ENCODE measurements around the gene RINT1. TPM values are rescaled to one million over a fixed set of nuclear protein-coding genes. Genes with fewer than 3 reads are reported as not detected.
A peak's percentile ranks its signal among the peaks of the same experiment; 100 is the strongest.
"Not testable (repeated sequence)": the region's sequence is repeated elsewhere in the genome, so short reads cannot be mapped to it uniquely, and the experiment has no call there.

Gene RINT1
- total RNA-seq, 1 experiment from 2014 or later = 9.2 TPM

DNA sequence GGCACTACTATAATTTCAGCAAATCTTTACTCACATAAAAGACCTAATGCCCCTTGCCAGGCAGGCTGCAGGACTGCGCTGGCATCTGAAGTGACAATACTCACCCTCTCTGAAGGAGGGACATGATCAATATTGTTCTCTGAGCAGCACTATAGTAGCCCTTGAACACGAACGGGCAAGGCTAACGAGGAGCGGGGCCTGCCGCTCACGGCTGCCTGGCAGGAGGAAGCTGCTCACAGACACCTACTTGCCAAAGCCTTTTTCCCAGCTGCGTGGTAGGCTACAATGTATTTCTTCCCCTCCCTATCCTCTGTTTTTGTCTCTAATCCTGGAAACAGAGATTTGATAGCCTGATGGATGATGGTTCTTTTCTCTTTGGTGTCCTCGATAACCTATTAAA is 29.8 kb upstream of the RINT1 start:
- no peaks in the 10 kb centered on the region for H3K4me1 ChIP-seq (ENCODE audit: low read length)
- H2AFZ ChIP-seq (ENCODE audit: low read length) = no peak overlapping the region
- no peaks in the 10 kb centered on the region for H3K9me2 ChIP-seq (replicated peaks; ENCODE audit: insufficient read depth, low read length)
- no peak overlapping the region for H3K9ac ChIP-seq (ENCODE audit: low read length)
- H3K9me3 ChIP-seq (ENCODE audit: low read length) = no peaks in the 10 kb centered on the region
- no peak overlapping the region for H3K4me3 ChIP-seq (ENCODE audit: low read length)
- no peaks in the 10 kb centered on the region for H4K20me1 ChIP-seq (ENCODE audit: insufficient read depth, low read depth, low read length)
- no peak overlapping the region for H3K27ac ChIP-seq (ENCODE audit: low read length)
- H3K27me3 ChIP-seq (ENCODE audit: low read length) = no peaks in the 10 kb centered on the region
- no peak overlapping the region for H3K4me2 ChIP-seq (ENCODE audit: low read depth, low read length, poor library complexity, severe bottlenecking)
- peaks cover 5% of the 10 kb centered on the region; the same call in 1 of the 2 replicates for H3K79me2 ChIP-seq (ENCODE audit: low read length)
- H3K36me3 ChIP-seq (ENCODE audit: insufficient read depth, low read length) = peaks cover 34% of the 10 kb centered on the region; the same call in 1 of the 2 replicates
- no peak for DNase-seq

DNA sequence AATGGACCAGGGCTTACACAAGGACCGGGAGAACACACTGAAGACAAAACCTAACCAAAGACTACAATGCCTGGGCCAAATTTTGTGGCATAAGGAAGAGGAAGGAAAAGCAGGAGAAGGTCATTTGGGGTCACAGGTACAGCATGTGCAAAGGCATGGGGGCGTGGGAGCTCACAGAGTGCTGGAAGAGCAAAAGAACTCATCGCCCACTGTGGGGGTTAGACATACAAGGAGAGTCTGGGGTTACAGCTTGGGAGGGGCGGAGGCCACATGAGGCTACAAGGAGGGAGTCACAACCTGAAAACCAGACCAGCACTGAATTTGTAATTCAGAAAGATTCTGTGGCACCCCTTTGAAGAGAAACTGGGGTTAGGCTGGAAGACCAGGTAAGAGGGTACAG is 19.6 kb upstream of the RINT1 start:
- no peaks in the 10 kb centered on the region for H3K27me3 ChIP-seq (ENCODE audit: low read length)
- no peak overlapping the region for H3K4me3 ChIP-seq (ENCODE audit: low read length)
- no peaks in the 10 kb centered on the region for H3K4me1 ChIP-seq (ENCODE audit: low read length)
- no peak for DNase-seq
- H3K9me3 ChIP-seq (ENCODE audit: low read length) = no peaks in the 10 kb centered on the region
- peaks cover 79% of the 10 kb centered on the region for H3K79me2 ChIP-seq (ENCODE audit: low read length)
- H4K20me1 ChIP-seq (ENCODE audit: insufficient read depth, low read depth, low read length) = peaks cover 19% of the 10 kb centered on the region
- no peaks in the 10 kb centered on the region for H3K9me2 ChIP-seq (replicated peaks; ENCODE audit: insufficient read depth, low read length)
- peaks cover 14% of the 10 kb centered on the region; the same call in 1 of the 2 replicates for H3K36me3 ChIP-seq (ENCODE audit: insufficient read depth, low read length)
- no peak overlapping the region for H3K27ac ChIP-seq (ENCODE audit: low read length)
- no peak overlapping the region for H3K9ac ChIP-seq (ENCODE audit: low read length)
- H2AFZ ChIP-seq (ENCODE audit: low read length) = no peak overlapping the region
- no peak overlapping the region for H3K4me2 ChIP-seq (ENCODE audit: low read depth, low read length, poor library complexity, severe bottlenecking)

DNA sequence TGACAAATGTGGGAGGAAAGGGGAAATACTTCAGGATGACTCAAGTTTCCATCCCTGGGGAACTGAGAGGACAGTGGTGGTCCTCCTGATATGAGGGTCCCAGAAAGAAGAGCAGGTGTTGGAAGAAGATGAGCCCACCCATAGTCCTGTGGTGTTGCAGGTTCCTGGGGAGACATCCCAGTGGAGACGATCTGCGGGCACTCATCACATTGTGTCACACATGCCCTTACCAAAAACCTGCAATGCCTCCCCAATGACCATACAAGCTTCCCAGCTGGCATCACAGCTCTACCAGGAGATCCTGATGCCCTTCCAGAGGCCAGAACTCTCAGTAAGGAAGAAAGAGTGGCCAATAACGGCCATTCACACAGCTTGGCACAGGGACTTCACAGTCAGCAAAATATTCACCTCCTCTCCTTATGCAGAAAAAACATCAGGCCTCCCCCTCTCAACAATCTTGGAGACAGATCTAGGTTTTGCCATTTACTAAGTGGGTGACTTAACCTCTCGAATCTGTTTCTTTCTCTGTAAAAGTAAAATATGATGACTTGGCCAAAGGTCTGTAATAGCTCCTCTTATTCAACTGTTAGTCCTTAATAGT is 19.0 kb upstream of the RINT1 start:
- no peaks in the 10 kb centered on the region for H3K27me3 ChIP-seq (ENCODE audit: low read length)
- H2AFZ ChIP-seq (ENCODE audit: low read length) = no peak overlapping the region
- no peak overlapping the region for H3K4me3 ChIP-seq (ENCODE audit: low read length)
- peaks cover 12% of the 10 kb centered on the region; the same call in 1 of the 2 replicates for H3K36me3 ChIP-seq (ENCODE audit: insufficient read depth, low read length)
- no peak overlapping the region for H3K27ac ChIP-seq (ENCODE audit: low read length)
- no peak overlapping the region for H3K9ac ChIP-seq (ENCODE audit: low read length)
- H3K4me1 ChIP-seq (ENCODE audit: low read length) = no peaks in the 10 kb centered on the region
- H3K9me2 ChIP-seq (replicated peaks; ENCODE audit: insufficient read depth, low read length) = no peaks in the 10 kb centered on the region
- no peak overlapping the region for H3K4me2 ChIP-seq (ENCODE audit: low read depth, low read length, poor library complexity, severe bottlenecking)
- peaks cover 83% of the 10 kb centered on the region for H3K79me2 ChIP-seq (ENCODE audit: low read length)
- no peaks in the 10 kb centered on the region for H3K9me3 ChIP-seq (ENCODE audit: low read length)
- peaks cover 17% of the 10 kb centered on the region for H4K20me1 ChIP-seq (ENCODE audit: insufficient read depth, low read depth, low read length)
- no peak for DNase-seq

DNA sequence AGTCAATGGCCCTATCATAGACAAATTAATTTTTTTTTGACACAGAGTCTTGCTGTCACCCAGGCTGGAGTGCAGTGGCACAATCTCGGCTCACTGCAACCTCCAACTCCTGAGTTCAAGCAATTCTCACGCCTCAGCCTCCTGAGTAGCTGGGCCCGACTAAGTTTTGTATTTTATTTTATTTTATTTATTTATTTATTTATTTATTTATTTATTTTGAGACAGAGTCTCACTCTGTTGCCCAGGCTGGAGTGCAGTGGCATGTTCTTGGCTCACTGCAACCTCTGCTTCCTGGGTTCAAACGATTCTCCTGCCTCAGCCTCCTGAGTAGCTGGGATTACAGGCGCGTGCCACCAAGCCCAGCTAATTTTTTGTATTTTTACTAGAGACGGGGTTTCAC is 16.4 kb upstream of the RINT1 start:
- not testable (repeated sequence) for H4K20me1 ChIP-seq (ENCODE audit: insufficient read depth, low read depth, low read length); H3K9me3 ChIP-seq (ENCODE audit: low read length); H3K27me3 ChIP-seq (ENCODE audit: low read length); H3K9ac ChIP-seq (ENCODE audit: low read length); DNase-seq; H2AFZ ChIP-seq (ENCODE audit: low read length); H3K27ac ChIP-seq (ENCODE audit: low read length); H3K4me1 ChIP-seq (ENCODE audit: low read length); H3K9me2 ChIP-seq (replicated peaks; ENCODE audit: insufficient read depth, low read length); H3K4me2 ChIP-seq (ENCODE audit: low read depth, low read length, poor library complexity, severe bottlenecking); H3K4me3 ChIP-seq (ENCODE audit: low read length)
- H3K79me2 ChIP-seq (ENCODE audit: low read length) = peaks cover 84% of the 10 kb centered on the region
- peaks cover 15% of the 10 kb centered on the region; the same call in 1 of the 2 replicates for H3K36me3 ChIP-seq (ENCODE audit: insufficient read depth, low read length)

DNA sequence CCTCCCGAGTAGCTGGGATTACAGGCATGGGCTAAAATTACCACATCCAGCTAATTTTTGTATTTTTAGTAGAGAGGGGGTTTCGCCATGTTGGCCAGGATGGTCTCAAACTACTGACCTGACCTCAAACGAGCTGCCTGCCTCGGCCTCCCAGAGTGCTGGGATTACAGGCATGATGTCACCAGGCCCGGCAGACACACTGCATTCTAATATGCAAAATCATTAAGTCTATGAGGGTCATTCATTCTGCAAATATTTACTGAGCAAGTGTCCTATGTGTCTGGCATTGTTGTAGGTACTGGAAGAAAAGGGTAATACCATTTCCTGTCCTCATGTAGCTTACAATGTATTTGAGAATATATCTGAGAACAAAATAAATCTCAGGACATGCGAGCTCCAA is 12.6 kb upstream of the RINT1 start:
- no peaks in the 10 kb centered on the region for H3K9me3 ChIP-seq (ENCODE audit: low read length)
- no peak overlapping the region for H3K4me3 ChIP-seq (ENCODE audit: low read length)
- no peaks in the 10 kb centered on the region for H3K27me3 ChIP-seq (ENCODE audit: low read length)
- H3K27ac ChIP-seq (ENCODE audit: low read length) = no peak overlapping the region
- peaks cover 68% of the 10 kb centered on the region for H3K79me2 ChIP-seq (ENCODE audit: low read length)
- no peak overlapping the region for H3K4me2 ChIP-seq (ENCODE audit: low read depth, low read length, poor library complexity, severe bottlenecking)
- H3K36me3 ChIP-seq (ENCODE audit: insufficient read depth, low read length) = peaks cover 12% of the 10 kb centered on the region; the same call in 1 of the 2 replicates
- no peaks in the 10 kb centered on the region for H4K20me1 ChIP-seq (ENCODE audit: insufficient read depth, low read depth, low read length)
- no peaks in the 10 kb centered on the region for H3K9me2 ChIP-seq (replicated peaks; ENCODE audit: insufficient read depth, low read length)
- peaks cover 16% of the 10 kb centered on the region for H3K4me1 ChIP-seq (ENCODE audit: low read length)
- DNase-seq = no peak
- H3K9ac ChIP-seq (ENCODE audit: low read length) = no peak overlapping the region
- no peak overlapping the region for H2AFZ ChIP-seq (ENCODE audit: low read length)

DNA sequence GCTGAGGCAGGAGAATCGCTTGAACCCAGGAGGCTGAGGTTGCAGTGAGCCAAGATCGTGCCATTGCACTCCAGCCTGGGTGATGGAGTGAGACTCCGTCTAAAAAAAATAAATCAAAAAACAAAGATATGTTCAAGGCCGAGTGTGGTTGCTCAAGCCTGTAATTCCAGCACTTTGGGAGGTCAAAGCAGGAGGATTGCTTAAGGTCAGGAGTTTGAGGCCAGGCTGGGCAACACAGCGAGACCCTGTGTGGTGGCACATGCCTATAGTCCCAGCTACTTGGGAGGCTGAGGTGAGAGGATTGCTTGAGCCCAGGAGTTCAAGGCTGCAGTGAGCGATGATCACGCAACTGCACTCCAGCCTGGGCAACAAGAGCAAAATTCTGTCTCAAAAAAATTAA is 11.4 kb upstream of the RINT1 start:
- peak overlapping the region; percentile 92 for H3K9ac ChIP-seq (ENCODE audit: low read length)
- not testable (repeated sequence) for DNase-seq; H3K9me3 ChIP-seq (ENCODE audit: low read length); H3K27me3 ChIP-seq (ENCODE audit: low read length); H3K27ac ChIP-seq (ENCODE audit: low read length); H2AFZ ChIP-seq (ENCODE audit: low read length); H3K9me2 ChIP-seq (replicated peaks; ENCODE audit: insufficient read depth, low read length); H4K20me1 ChIP-seq (ENCODE audit: insufficient read depth, low read depth, low read length)
- peaks cover 56% of the 10 kb centered on the region for H3K79me2 ChIP-seq (ENCODE audit: low read length)
- peak overlapping the region; percentile 92 for H3K4me3 ChIP-seq (ENCODE audit: low read length)
- H3K4me1 ChIP-seq (ENCODE audit: low read length) = peaks cover 16% of the 10 kb centered on the region
- H3K4me2 ChIP-seq (ENCODE audit: low read depth, low read length, poor library complexity, severe bottlenecking) = peak overlapping the region; percentile 97
- H3K36me3 ChIP-seq (ENCODE audit: insufficient read depth, low read length) = peaks cover 12% of the 10 kb centered on the region; the same call in 1 of the 2 replicates

DNA sequence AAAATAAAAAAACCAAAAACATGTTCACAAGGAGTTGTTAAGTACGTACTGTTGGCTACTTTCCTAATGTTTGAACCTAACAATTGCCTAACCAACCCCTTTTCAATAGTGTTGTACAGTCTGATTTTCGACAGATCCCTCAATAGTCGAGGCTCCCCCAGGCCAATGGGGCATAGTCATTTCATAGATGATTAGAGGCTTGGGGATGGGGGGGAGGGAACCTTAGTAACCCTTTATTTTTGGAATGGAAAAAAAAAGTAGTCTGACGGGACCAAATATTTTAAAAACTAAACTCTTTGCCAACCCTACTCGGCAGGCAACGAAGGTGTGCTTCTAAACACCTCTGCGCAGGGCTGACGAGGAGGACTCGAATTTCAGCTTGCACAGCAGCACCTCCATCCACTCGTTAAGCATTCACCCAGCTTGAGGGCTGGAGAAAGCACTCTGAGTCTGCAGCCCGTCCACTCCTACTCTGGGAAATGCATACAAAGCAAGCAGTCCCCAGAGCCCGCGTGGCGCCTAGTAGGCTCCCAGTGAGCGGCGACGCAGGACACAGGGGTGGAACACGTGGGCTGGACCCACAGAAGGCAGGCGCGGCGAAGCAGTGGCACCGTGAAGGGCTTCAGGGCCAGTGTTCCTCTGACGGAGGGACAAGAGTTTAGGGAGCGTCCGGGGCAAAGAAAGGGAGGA is 10.8 kb upstream of the RINT1 start:
- peak; percentile 80 for DNase-seq
- H2AFZ ChIP-seq (ENCODE audit: low read length) = peak overlapping the region; percentile 77
- H3K4me1 ChIP-seq (ENCODE audit: low read length) = peaks cover 16% of the 10 kb centered on the region
- H3K36me3 ChIP-seq (ENCODE audit: insufficient read depth, low read length) = peaks cover 12% of the 10 kb centered on the region; the same call in 1 of the 2 replicates
- H3K79me2 ChIP-seq (ENCODE audit: low read length) = peaks cover 55% of the 10 kb centered on the region
- peak overlapping the region; percentile 92 for H3K9ac ChIP-seq (ENCODE audit: low read length)
- H3K4me2 ChIP-seq (ENCODE audit: low read depth, low read length, poor library complexity, severe bottlenecking) = peak overlapping the region; percentile 97
- H3K9me3 ChIP-seq (ENCODE audit: low read length) = no peaks in the 10 kb centered on the region
- no peaks in the 10 kb centered on the region for H3K27me3 ChIP-seq (ENCODE audit: low read length)
- no peaks in the 10 kb centered on the region for H3K9me2 ChIP-seq (replicated peaks; ENCODE audit: insufficient read depth, low read length)
- no peaks in the 10 kb centered on the region for H4K20me1 ChIP-seq (ENCODE audit: insufficient read depth, low read depth, low read length)
- no peak overlapping the region; the same call in 1 of the 2 replicates for H3K27ac ChIP-seq (ENCODE audit: low read length)
- peak overlapping the region; percentile 92 for H3K4me3 ChIP-seq (ENCODE audit: low read length)

DNA sequence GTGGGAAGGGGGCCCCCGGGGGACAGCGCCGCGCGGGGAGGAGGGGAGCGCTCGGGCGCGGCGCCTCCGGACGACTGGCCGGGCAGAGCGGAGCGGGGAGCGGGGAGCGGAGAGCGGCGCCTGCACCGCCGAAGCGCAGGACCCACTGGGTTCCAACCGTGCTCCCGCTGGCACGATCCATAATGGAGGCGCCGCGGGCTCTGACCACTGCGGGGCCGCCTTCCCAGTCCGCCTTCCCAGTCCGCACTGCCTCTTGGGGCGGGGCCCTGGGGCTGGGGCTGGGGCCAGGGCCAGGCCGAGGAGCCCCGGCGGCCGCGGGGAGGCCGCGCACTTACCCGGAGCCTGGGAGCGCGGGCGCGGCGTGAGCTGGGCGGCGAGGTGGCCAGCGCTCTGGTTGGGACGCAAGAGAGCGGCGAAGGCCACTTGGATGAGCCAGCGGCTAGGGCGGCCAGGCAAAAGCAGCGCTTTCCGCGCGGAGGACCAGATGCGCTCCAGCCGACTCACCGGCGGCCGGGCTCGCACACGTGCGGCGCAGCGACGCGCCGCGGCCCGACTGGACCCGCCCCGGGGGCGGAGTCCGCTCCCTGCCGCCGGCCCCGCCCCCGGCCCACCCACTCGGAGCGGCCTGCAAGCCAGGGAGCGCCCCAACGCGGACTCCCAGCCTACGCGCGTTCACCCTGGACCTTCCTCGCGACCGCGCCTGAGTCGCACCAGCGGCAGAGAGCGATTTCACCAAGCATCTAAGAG is 10.1 kb upstream of the RINT1 start, which contains the start of gene PUS7:
Gene PUS7, minus strand, starts transcription at position 555 of the 747 bp plus-strand sequence. CDS start 13,759 bp downstream, outside the sequence.
- peaks cover 47% of the 10 kb centered on the region for H3K79me2 ChIP-seq (ENCODE audit: low read length)
- no peaks in the 10 kb centered on the region for H4K20me1 ChIP-seq (ENCODE audit: insufficient read depth, low read depth, low read length)
- H2AFZ ChIP-seq (ENCODE audit: low read length) = peak within 1 kb of the TSS; percentile 100
- H3K36me3 ChIP-seq (ENCODE audit: insufficient read depth, low read length) = peaks cover 10% of the 10 kb centered on the region; the same call in 1 of the 2 replicates
- H3K9ac ChIP-seq (ENCODE audit: low read length) = peak within 1 kb of the TSS; percentile 92
- H3K9me3 ChIP-seq (ENCODE audit: low read length) = no peaks in the 10 kb centered on the region
- peak within 1 kb of the TSS; percentile 92 for H3K4me3 ChIP-seq (ENCODE audit: low read length)
- peak; percentile 96 for DNase-seq
- H3K4me1 ChIP-seq (ENCODE audit: low read length) = peaks cover 16% of the 10 kb centered on the region
- H3K27me3 ChIP-seq (ENCODE audit: low read length) = no peaks in the 10 kb centered on the region
- H3K4me2 ChIP-seq (ENCODE audit: low read depth, low read length, poor library complexity, severe bottlenecking) = peak within 1 kb of the TSS; percentile 97
- H3K9me2 ChIP-seq (replicated peaks; ENCODE audit: insufficient read depth, low read length) = no peaks in the 10 kb centered on the region
- H3K27ac ChIP-seq (ENCODE audit: low read length) = peak within 1 kb of the TSS; percentile 48; the same call in 1 of the 2 replicates
